GM10248 (cell line): ENCODE measurements around the gene STRN.

Experiments
- CTCF ChIA-PET: fragments of 300-600 bp; sonication (Branson Sonifier 250); formaldehyde crosslinking; extraction: SDS; loops from one replicate; lab custom pipeline; 2021; ENCODE audit warnings: antibody characterized with exemption; lab: Yijun Ruan, JAX
- POLR2A ChIA-PET: fragments of 350-650 bp; sonication (Branson Sonifier 250); formaldehyde crosslinking; extraction: SDS; loops from one replicate; lab custom pipeline; 2020; ENCODE audit warnings: antibody characterized with exemption; lab: Yijun Ruan, JAX
- DNase-seq: peaks from one replicate; pipeline ENCODE4 v3.0.0; 2012; ENCODE audit errors: extremely low spot score
- CTCF ChIP-seq: IDR thresholded peaks from 2 replicates; pipeline ENCODE4 v1.5.1; 2012; ENCODE audit warnings: mild to moderate bottlenecking, low read depth; ENCODE audit errors: extremely low read depth, missing control alignments, control extremely low read depth

The STRN gene

GRCh38 chr2:36886664-36887063 lies 79.7 kb downstream of the STRN start:
- no peak for DNase-seq
- TF ChIP-seq CTCF: no peak
- ChIA-PET CTCF (no interaction called here), POLR2A (no interaction called here)

DNA sequence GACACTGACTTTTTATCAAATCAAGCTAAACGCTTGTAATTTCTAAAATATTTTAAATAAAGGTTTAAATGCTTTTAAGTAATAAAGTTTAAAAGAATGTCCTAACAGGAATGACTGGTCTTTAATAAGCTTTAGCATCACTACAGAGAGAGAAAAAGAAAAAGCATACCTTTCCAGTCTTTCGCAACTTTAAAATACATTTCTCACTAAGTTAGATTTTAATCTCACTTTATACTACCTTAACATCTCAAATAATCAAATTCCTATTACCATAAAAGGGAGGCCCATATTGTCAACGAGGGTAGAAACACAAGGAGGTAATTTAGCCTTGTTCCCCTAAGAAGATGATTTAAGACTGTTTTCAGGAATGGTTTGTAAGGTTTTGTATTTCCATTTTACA lies 80.7 kb downstream of the STRN start:
- CTCF ChIA-PET: no interaction called here
- no peak for DNase-seq
- POLR2A ChIA-PET: no interaction called here
- TF ChIP-seq CTCF: no peak

DNA sequence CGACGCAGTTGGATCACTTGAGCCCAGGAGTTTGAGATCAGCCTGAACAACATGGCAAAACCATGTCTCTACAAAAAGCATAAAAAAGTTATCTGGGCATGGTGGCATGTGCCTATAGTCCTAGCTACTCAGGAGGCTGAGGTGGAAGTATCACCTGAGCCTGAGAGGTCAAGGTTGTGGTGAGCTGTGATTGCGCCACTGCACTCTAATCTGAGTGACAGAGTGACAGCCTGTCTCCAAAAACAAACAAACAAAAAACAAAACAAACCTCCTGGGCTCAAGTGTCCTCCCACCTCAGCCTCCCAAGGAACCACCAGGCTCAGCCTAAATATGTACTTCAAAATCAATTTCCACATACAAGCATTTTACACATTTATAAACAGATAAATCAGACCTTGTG lies 83.8 kb downstream of the STRN start:
- no peak for TF ChIP-seq CTCF
- DNase-seq: no peak
- CTCF ChIA-PET: no interaction called here
- POLR2A ChIA-PET: no interaction called here

GRCh38 chr2:36881816-36882215 lies 84.5 kb downstream of the STRN start:
- POLR2A ChIA-PET: no interaction called here
- no peak for TF ChIP-seq CTCF

GRCh38 chr2:36878429-36878828 lies 87.9 kb downstream of the STRN start:
- ChIA-PET POLR2A (no interaction called here), CTCF (interaction anchor here (1.1 kb wide), 1 partner anchor 99 kb away, joined by 3 read pairs; no protein-coding TSS in a partner anchor)
- TF ChIP-seq CTCF: no peak
- DNase-seq: no peak

More at GRCh38 chr2:36881816-36882215, 84.5 kb downstream of the STRN start:
- DNase-seq: no peak
- CTCF ChIA-PET: no interaction called here

DNA sequence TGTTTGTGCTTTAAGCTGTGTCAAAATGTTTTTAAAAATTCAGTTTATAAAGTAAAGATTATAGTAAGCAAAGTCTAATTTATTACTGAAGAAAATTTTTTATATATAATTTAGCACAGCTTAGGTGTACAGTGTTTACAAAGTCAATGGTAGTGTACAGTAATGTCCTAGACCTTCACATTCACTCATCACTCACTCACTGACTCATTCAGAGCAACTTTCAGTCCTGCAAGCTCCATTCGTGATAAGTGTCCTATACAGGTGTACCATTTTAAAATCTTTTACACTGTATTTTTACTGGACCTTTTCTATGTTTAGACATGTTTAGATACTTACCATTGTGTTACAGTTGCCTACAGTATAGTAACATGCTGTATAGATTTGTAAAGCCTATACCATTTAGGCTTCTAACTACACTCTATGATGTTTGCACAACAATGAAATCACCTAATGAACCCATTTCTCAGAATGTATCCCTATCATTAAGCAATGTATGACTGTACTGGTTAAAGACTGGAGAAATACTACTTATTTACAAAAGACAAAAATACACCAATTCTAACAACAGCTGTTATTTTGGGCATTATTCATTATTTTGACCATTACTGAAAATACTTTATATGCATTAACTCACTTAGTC lies 95.1 kb downstream of the STRN start:
- no peak for TF ChIP-seq CTCF
- ChIA-PET CTCF (interaction anchor here (1.5 kb wide), 1 partner anchor 9 kb away, joined by 4 read pairs; no protein-coding TSS in a partner anchor), POLR2A (no interaction called here)
- no peak for DNase-seq
